SU-DHL-6 (cell line): Measurements from ENCODE around the gene ACTRT3.

Source experiments
- H2AFZ ChIP-seq: fragments of 200-600 bp; sonication (generic); 2 replicates; pipeline ENCODE4 v1.6.1; 2014; ENCODE audit warnings: low read depth, mild to moderate bottlenecking, moderate library complexity, mixed read lengths, antibody characterized with exemption, low read length; ENCODE audit not compliant: severe bottlenecking
- H3F3A ChIP-seq: fragments of 200-600 bp; shearing (Covaris generic); 2 replicates; pipeline ENCODE4 v1.6.0; 2016; ENCODE audit warnings: antibody characterized with exemption, mild to moderate bottlenecking; ENCODE audit not compliant: insufficient read depth
- H3K27ac ChIP-seq: fragments of 200-600 bp; sonication (generic); 2 replicates; pipeline ENCODE4 v1.5.1; 2016; ENCODE audit warnings: low read depth, mild to moderate bottlenecking, low read length, moderate library complexity, mixed read lengths
- H3K27me3 ChIP-seq: fragments of 200-600 bp; sonication (generic), shearing (Covaris generic); 2 replicates; pipeline ENCODE4 v1.6.0; 2014; ENCODE audit warnings: mild to moderate bottlenecking, low read length
- H3K36me3 ChIP-seq: fragments of 200-600 bp; sonication (generic); 2 replicates; pipeline ENCODE4 v1.6.1; 2014; ENCODE audit warnings: mild to moderate bottlenecking, low read length, mixed read lengths
- H3K4me2 ChIP-seq: fragments of 300-600, 200-600 bp; shearing (Covaris generic), sonication (generic); 2 replicates; pipeline ENCODE4 v1.6.0; 2014; ENCODE audit warnings: low read length, low read depth, mild to moderate bottlenecking; ENCODE audit not compliant: poor library complexity, severe bottlenecking
- H3K4me3 ChIP-seq: fragments of 200-600 bp; sonication (generic); 2 replicates; pipeline ENCODE4 v1.5.1; 2014; ENCODE audit warnings: antibody characterized with exemption, low read length, mild to moderate bottlenecking, mixed read lengths; ENCODE audit not compliant: insufficient read depth, poor library complexity, severe bottlenecking
- H3K79me2 ChIP-seq: fragments of 200-600 bp; sonication (generic); 2 replicates; pipeline ENCODE4 v1.6.1; 2014; ENCODE audit warnings: mild to moderate bottlenecking, low read length, moderate library complexity; ENCODE audit not compliant: insufficient read depth
- H3K9ac ChIP-seq: fragments of 200-600 bp; sonication (generic); 2 replicates; pipeline ENCODE4 v1.7.0; 2014; ENCODE audit warnings: mild to moderate bottlenecking, low read length
- H3K9me2 ChIP-seq: fragments of 200-600 bp; sonication (generic); replicated peaks from 2 replicates; pipeline ENCODE4 v1.6.1; 2014; ENCODE audit warnings: low read length; ENCODE audit not compliant: insufficient read depth
- H3K9me3 ChIP-seq: fragments of 200-600 bp; sonication (generic); 2 replicates; pipeline ENCODE4 v1.6.1; 2014; ENCODE audit warnings: low read length, mixed read lengths; ENCODE audit not compliant: insufficient read depth
- H4K20me1 ChIP-seq: fragments of 200-600 bp; sonication (generic); 2 replicates; pipeline ENCODE4 v1.6.1; 2014; ENCODE audit warnings: low read depth, mild to moderate bottlenecking, antibody characterized with exemption, low read length, moderate library complexity, mixed read lengths
- EZH2phosphoT487 ChIP-seq: fragments of 200-600 bp; sonication (generic), shearing (Covaris generic); conservative IDR thresholded peaks from 2 replicates; pipeline ENCODE4 v1.6.1; 2018; ENCODE audit warnings: mild to moderate bottlenecking, antibody characterized with exemption, low read length, moderate library complexity, mixed read lengths
- TF ChIP-seq, protein P1 (sequence below): fragments of 200-600 bp; sonication (generic); IDR thresholded peaks from one replicate; pipeline ENCODE4 v1.5.1; 2017; ENCODE audit warnings: antibody characterized with exemption, mild to moderate bottlenecking, low read length, moderate library complexity; ENCODE audit not compliant: insufficient read depth, poor library complexity, severe bottlenecking

ACTRT3 gene

GRCh38 chr3:169772897-169773816 lies 3.8 kb upstream of the ACTRT3 start, which contains the start of gene MYNN:
MYNN (plus strand) TSS chr3:169773396; CDS start chr3:169774296, 900 bp downstream.
- TF ChIP-seq, protein P1, sequence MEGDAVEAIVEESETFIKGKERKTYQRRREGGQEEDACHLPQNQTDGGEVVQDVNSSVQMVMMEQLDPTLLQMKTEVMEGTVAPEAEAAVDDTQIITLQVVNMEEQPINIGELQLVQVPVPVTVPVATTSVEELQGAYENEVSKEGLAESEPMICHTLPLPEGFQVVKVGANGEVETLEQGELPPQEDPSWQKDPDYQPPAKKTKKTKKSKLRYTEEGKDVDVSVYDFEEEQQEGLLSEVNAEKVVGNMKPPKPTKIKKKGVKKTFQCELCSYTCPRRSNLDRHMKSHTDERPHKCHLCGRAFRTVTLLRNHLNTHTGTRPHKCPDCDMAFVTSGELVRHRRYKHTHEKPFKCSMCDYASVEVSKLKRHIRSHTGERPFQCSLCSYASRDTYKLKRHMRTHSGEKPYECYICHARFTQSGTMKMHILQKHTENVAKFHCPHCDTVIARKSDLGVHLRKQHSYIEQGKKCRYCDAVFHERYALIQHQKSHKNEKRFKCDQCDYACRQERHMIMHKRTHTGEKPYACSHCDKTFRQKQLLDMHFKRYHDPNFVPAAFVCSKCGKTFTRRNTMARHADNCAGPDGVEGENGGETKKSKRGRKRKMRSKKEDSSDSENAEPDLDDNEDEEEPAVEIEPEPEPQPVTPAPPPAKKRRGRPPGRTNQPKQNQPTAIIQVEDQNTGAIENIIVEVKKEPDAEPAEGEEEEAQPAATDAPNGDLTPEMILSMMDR: no peak
- TF ChIP-seq EZH2phosphoT487: no peak
- peak within 1 kb of the TSS; percentile 85 for H3K9ac ChIP-seq
- H3F3A ChIP-seq: peaks cover 21% of the 10 kb centered on the region
- peak within 1 kb of the TSS; percentile 86 for H3K4me3 ChIP-seq
- peaks cover 41% of the 10 kb centered on the region for H3K79me2 ChIP-seq
- no peaks in the 10 kb centered on the region for H4K20me1 ChIP-seq
- peaks cover 16% of the 10 kb centered on the region for H3K36me3 ChIP-seq
- H2AFZ ChIP-seq: peak within 1 kb of the TSS; percentile 75
- H3K9me3 ChIP-seq: no peaks in the 10 kb centered on the region
- peak within 1 kb of the TSS; percentile 96 for H3K4me2 ChIP-seq
- H3K27me3 ChIP-seq: no peaks in the 10 kb centered on the region
- peak within 1 kb of the TSS; percentile 94 for H3K27ac ChIP-seq
- no peaks in the 10 kb centered on the region for H3K9me2 ChIP-seq

- TF ChIP-seq, protein P1: no peak
- no peak for TF ChIP-seq EZH2phosphoT487
- Histone ChIP-seq H3K27me3 (no peaks in the 10 kb centered on the region), H3F3A (peaks cover 29% of the 10 kb centered on the region), H3K27ac (peak overlapping the region; percentile 94), H3K79me2 (peaks cover 39% of the 10 kb centered on the region), H3K9ac (peak overlapping the region; percentile 85), H3K4me3 (peak overlapping the region; percentile 86), H3K9me2 (no peaks in the 10 kb centered on the region), H3K4me2 (peak overlapping the region; percentile 96), H3K9me3 (no peaks in the 10 kb centered on the region), H2AFZ (peak overlapping the region; percentile 75), H4K20me1 (no peaks in the 10 kb centered on the region), H3K36me3 (peaks cover 15% of the 10 kb centered on the region)
Observed at GRCh38 chr3:169772305-169772896, 3.0 kb upstream of the ACTRT3 start.

DNA sequence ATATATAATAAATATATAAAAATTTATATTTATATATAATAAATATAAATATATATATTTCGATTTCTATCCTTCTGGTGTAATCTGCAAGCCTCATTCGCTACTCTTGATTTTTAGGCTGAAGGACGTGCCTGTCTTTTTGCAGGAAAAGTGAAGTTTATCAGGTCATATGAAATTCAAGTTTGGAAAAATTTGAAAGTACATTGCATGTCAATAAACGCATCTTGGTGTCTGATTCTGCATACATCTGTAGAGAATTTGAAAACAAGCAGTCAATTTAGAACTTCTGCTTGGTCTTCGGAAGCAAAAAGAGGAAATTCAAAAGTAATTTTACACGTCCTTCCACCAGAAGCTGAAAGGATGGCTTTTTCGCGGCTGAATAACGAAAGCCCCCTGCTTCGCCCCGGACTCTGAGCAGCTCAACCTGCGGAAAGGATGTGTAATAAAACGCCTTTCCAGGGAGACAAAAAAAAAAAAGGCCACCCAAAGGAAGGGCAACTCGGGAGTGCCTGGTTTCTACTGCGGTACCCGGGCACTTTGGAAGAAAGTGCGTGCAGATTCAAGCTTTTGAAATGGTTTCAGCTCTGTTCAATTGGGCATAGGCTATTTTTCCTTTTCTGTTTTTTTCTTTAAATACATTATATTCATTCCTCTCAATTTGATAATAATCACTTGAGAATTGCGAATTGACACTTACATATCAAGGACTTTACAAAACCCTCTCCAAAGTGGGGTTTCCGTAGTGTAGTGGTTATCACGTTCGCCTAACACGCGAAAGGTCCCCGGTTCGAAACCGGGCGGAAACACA lies 2.3 kb upstream of the ACTRT3 start:
- H3K36me3 ChIP-seq: peaks cover 15% of the 10 kb centered on the region
- no peaks in the 10 kb centered on the region for H3K27me3 ChIP-seq
- H4K20me1 ChIP-seq: no peaks in the 10 kb centered on the region
- peak overlapping the region; percentile 99 for H2AFZ ChIP-seq
- H3K4me2 ChIP-seq: peak overlapping the region; percentile 96
- H3K9me2 ChIP-seq: no peaks in the 10 kb centered on the region
- TF ChIP-seq, protein P1: no peak
- TF ChIP-seq EZH2phosphoT487: no peak
- H3K9me3 ChIP-seq: no peaks in the 10 kb centered on the region
- peaks cover 32% of the 10 kb centered on the region for H3K79me2 ChIP-seq
- H3K4me3 ChIP-seq: peak overlapping the region; percentile 86
- H3F3A ChIP-seq: peaks cover 35% of the 10 kb centered on the region
- H3K9ac ChIP-seq: peak overlapping the region; percentile 85
- peak overlapping the region; percentile 94 for H3K27ac ChIP-seq
